Right lobe of liver (tissue), 4 donors: Measurements from ENCODE around the gene SORBS2.

Source experiments
- CTCF ChIP-seq, 4 donors: fragments of 200-600 bp in 3 of 4; fragments of 450-650 bp in 1 of 4; IDR thresholded peaks; one replicate each; pipeline versions ENCODE4 v1.5.1 to v1.8.0; 2016 to 2022; ENCODE audit warnings: antibody characterized with exemption in 4 of 4, mild to moderate bottlenecking in 2 of 4
- POLR2A ChIP-seq: fragments of 450-650 bp; IDR thresholded peaks from one replicate; pipeline ENCODE4 v1.6.1; 2017; ENCODE audit warnings: antibody characterized with exemption, mild to moderate bottlenecking
- donor health status: DM: no; HTN: no; CAD: no.
- donor health status: DM: no; HTN: no; CAD: no.
- donor health status: DM: no; HTN: yes; CAD: no.

- TF ChIP-seq CTCF (IDR thresholded peaks at IDR 0.05) (no peak), POLR2A (no peak)
These were observed 269.2 kb downstream of the SORBS2 start for GRCh38 chr4:185542626-185543315.
